ENCODE results near the gene PNMA8C.
"Not testable (repeated sequence)": the region's sequence is repeated elsewhere in the genome, so short reads cannot be mapped to it uniquely, and the experiment has no call there.

PNMA8C gene

DNA sequence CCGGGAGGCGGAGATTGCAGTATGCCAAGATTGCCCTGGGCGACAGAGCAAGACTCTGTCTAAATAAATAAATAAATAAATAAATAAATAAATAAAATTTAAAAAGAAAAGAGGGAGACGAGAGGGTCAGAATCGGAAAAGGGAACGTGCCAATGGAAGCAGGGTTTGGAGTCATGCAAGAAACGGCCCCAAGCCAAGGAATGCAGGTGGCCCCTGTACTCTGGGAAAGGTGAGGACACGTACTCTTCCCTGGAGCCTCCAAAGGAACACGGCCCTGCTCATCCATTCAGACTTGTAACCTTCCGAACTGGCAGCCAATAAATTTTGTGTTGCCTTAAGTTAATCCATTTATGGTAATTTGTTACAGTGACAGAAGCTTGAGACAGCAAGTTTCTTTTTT, 19.9 kb upstream of the PNMA8C start:
- Histone ChIP-seq H3K27me3 (ENCODE audit: control insufficient read depth in 2 of 2, insufficient read depth in 2 of 2, low read length in 2 of 2) (peaks cover 0 to 6% of the 10 kb centered on the region in 2 donors), H3K4me1 (ENCODE audit: control insufficient read depth in 2 of 2, insufficient read depth in 2 of 2, low read length in 2 of 2) (no peaks in the 10 kb centered on the region), H3K27ac (ENCODE audit: low read depth in 2 of 2, low read length in 2 of 2) (no peak overlapping the region), H3K4me3 (ENCODE audit: low read length in 2 of 2) (no peak overlapping the region), H3K9me3 (ENCODE audit: control insufficient read depth in 2 of 2, low read length in 2 of 2) (no peaks in the 10 kb centered on the region), H3K9ac (ENCODE audit: low read depth in 1 of 2, low read length in 2 of 2) (no peak overlapping the region), H3K36me3 (ENCODE audit: control insufficient read depth in 2 of 2, insufficient read depth in 2 of 2, low read length in 2 of 2) (no peaks in the 10 kb centered on the region)

DNA sequence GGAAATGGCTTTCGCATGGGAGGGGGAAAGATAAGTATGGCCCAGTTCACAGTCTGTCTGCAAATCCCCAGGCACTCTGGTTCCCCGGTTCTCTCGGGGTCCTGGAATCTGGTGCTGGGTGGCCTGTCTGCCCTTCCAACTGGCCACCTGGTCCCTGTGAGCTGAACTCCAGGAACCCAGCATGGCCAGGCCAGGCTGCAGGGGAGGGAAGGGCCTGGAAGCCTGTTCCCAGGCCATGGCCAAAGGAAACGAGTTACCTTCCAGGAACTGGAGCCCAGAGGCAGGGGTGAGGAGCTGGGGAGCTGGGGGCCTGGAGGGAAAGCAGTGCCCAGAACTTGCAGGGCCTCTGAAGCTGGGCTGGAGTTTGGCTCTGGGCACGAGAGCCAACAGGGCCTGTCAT, 19.1 kb upstream of the PNMA8C start:
- Histone ChIP-seq H3K4me1 (ENCODE audit: control insufficient read depth in 2 of 2, insufficient read depth in 2 of 2, low read length in 2 of 2) (no peaks in the 10 kb centered on the region), H3K27me3 (ENCODE audit: control insufficient read depth in 2 of 2, insufficient read depth in 2 of 2, low read length in 2 of 2) (peaks cover 0 to 6% of the 10 kb centered on the region in 2 donors), H3K9me3 (ENCODE audit: control insufficient read depth in 2 of 2, low read length in 2 of 2) (no peaks in the 10 kb centered on the region), H3K27ac (ENCODE audit: low read depth in 2 of 2, low read length in 2 of 2) (no peak overlapping the region), H3K4me3 (ENCODE audit: low read length in 2 of 2) (no peak overlapping the region), H3K9ac (ENCODE audit: low read depth in 1 of 2, low read length in 2 of 2) (no peak overlapping the region), H3K36me3 (ENCODE audit: control insufficient read depth in 2 of 2, insufficient read depth in 2 of 2, low read length in 2 of 2) (no peaks in the 10 kb centered on the region)

DNA sequence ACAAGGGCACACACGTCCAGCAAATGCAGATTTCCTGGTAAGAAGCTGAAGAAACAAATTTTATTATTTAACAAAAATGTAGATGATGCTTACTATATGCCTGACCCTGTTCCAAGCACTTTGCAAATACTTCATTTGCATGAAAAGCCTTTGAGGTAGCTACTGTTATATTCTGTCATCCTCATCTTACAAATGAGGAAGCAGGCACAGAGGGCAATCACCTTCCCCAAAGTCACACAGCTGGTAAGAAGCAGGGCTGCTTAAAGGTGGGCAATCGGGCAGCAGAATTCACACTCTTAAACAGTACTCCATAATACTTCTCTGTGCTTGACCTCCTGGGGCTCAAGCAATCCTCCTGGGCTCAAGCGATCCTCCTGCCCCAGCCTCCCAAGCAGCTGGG, 18.3 kb upstream of the PNMA8C start:
- Histone ChIP-seq H3K9me3 (ENCODE audit: control insufficient read depth in 2 of 2, low read length in 2 of 2) (no peaks in the 10 kb centered on the region), H3K4me3 (ENCODE audit: low read length in 2 of 2) (no peak overlapping the region)

DNA sequence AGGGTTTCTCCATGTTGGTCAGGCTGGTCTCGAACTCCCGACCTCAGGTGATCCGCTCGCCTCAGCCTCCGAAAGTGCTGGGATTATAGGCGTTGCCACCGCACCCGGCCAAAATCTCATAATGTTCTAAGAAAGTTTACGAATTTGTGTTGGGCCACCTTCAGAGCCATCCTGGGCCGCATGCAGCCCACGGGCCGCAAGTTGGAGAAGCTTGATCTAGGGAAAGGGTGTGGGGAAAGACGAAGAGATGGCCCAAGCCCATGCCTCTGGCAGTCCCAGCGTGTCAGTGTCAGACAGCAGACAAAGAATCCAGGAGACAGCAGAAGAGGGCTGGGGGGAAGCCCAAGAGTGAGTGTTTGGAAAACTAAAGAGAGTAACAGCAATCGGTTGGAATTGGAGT, 17.3 kb upstream of the PNMA8C start:
- no peak overlapping the region for H3K9ac ChIP-seq (ENCODE audit: low read depth in 1 of 2, low read length in 2 of 2)
- no peaks in the 10 kb centered on the region for H3K27me3 ChIP-seq (ENCODE audit: control insufficient read depth in 2 of 2, insufficient read depth in 2 of 2, low read length in 2 of 2)
- H3K4me1 ChIP-seq (ENCODE audit: control insufficient read depth in 2 of 2, insufficient read depth in 2 of 2, low read length in 2 of 2) = no peaks in the 10 kb centered on the region
- H3K4me3 ChIP-seq (ENCODE audit: low read length in 2 of 2) = no peak overlapping the region
- no peaks in the 10 kb centered on the region for H3K36me3 ChIP-seq (ENCODE audit: control insufficient read depth in 2 of 2, insufficient read depth in 2 of 2, low read length in 2 of 2)
- no peaks in the 10 kb centered on the region for H3K9me3 ChIP-seq (ENCODE audit: control insufficient read depth in 2 of 2, low read length in 2 of 2)
- H3K27ac ChIP-seq (ENCODE audit: low read depth in 2 of 2, low read length in 2 of 2) = no peak overlapping the region

More for the DNA sequence above, 18.3 kb upstream of the PNMA8C start:
- H3K4me1 ChIP-seq (ENCODE audit: control insufficient read depth in 2 of 2, insufficient read depth in 2 of 2, low read length in 2 of 2) = no peaks in the 10 kb centered on the region
- H3K27ac ChIP-seq (ENCODE audit: low read depth in 2 of 2, low read length in 2 of 2) = no peak overlapping the region
- no peaks in the 10 kb centered on the region for H3K36me3 ChIP-seq (ENCODE audit: control insufficient read depth in 2 of 2, insufficient read depth in 2 of 2, low read length in 2 of 2)
- H3K9ac ChIP-seq (ENCODE audit: low read depth in 1 of 2, low read length in 2 of 2) = no peak overlapping the region
- H3K27me3 ChIP-seq (ENCODE audit: control insufficient read depth in 2 of 2, insufficient read depth in 2 of 2, low read length in 2 of 2) = peaks cover 0 to 6% of the 10 kb centered on the region in 2 donors

DNA sequence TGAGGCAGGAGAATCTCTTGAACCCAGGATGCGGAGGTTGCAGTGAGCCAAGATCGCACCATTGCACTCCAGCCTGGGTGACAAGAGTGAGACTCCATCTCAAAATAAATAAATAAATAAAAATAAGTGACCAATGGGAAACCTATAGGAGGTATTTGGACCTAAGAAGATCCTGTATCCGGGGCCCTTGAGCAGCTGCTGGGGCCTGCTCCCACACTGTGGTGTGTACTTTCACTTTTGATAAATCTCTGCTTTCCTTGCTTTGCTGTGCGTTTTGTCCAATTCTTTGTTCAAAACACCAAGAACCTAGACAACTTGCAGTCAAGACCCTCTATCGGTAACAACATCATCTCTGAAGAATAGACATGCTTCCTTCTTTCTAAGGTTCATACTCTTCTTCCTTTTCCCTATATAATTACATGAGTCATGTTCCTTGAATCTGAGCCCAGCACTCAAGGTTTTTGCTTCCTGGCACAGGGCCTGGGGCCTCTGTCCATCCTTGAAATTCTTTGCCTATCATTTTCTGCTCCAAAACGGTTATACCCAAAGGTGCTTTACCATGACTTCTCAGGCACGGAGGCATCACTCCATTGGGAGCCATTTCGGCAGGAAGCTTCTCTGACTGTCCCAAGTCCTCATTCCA, 14.2 kb upstream of the PNMA8C start:
- H3K9ac ChIP-seq (ENCODE audit: low read depth in 1 of 2, low read length in 2 of 2) = no peak overlapping the region
- no peaks in the 10 kb centered on the region for H3K36me3 ChIP-seq (ENCODE audit: control insufficient read depth in 2 of 2, insufficient read depth in 2 of 2, low read length in 2 of 2)
- H3K27ac ChIP-seq (ENCODE audit: low read depth in 2 of 2, low read length in 2 of 2) = no peak overlapping the region
- no peaks in the 10 kb centered on the region for H3K4me1 ChIP-seq (ENCODE audit: control insufficient read depth in 2 of 2, insufficient read depth in 2 of 2, low read length in 2 of 2)
- H3K9me3 ChIP-seq (ENCODE audit: control insufficient read depth in 2 of 2, low read length in 2 of 2) = no peaks in the 10 kb centered on the region
- no peak overlapping the region for H3K4me3 ChIP-seq (ENCODE audit: low read length in 2 of 2)
- H3K27me3 ChIP-seq (ENCODE audit: control insufficient read depth in 2 of 2, insufficient read depth in 2 of 2, low read length in 2 of 2) = no peaks in the 10 kb centered on the region

DNA sequence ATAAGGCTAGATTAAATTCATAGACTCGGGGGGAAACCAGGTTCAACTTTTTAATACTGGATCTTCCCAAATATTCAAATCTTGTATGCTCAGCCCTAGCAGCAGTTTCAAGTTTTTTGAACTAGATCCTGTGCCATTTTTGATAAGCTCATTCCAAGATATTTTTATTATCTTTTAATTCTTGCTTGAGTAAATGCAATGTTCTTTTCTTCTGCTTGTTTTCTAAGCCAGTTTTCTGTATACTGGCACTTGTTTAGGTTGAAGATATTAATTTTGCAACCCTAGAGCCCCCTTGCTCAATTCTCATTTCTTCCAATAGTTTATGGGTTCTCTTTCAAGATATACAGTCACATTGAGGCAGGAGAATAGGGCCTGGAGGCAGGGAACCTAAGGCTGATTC, 13.1 kb upstream of the PNMA8C start:
- no peaks in the 10 kb centered on the region for H3K9me3 ChIP-seq (ENCODE audit: control insufficient read depth in 2 of 2, low read length in 2 of 2)
- no peak overlapping the region for H3K9ac ChIP-seq (ENCODE audit: low read depth in 1 of 2, low read length in 2 of 2)
- H3K4me1 ChIP-seq (ENCODE audit: control insufficient read depth in 2 of 2, insufficient read depth in 2 of 2, low read length in 2 of 2) = no peaks in the 10 kb centered on the region
- H3K36me3 ChIP-seq (ENCODE audit: control insufficient read depth in 2 of 2, insufficient read depth in 2 of 2, low read length in 2 of 2) = no peaks in the 10 kb centered on the region
- no peaks in the 10 kb centered on the region for H3K27me3 ChIP-seq (ENCODE audit: control insufficient read depth in 2 of 2, insufficient read depth in 2 of 2, low read length in 2 of 2)
- no peak overlapping the region for H3K27ac ChIP-seq (ENCODE audit: low read depth in 2 of 2, low read length in 2 of 2)
- no peak overlapping the region for H3K4me3 ChIP-seq (ENCODE audit: low read length in 2 of 2)

DNA sequence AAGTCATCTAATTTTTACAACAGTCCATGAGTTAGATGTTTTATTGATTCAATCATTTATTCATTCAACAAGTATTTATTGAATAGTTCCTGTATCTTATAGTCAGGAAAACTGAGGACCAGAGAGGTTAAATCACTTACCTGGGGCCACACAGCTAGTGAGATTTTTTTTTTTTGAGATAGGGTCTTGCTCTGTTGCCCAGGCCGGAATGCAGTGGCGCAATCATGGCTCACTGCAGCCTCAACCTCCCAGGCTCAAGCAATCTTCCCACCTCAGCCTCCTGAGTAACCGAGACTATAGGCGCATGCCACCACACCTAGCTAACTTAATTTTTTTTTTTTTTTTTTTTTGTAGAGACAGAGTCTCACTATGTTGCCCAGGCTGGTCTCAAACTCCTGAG, 7.0 kb upstream of the PNMA8C start:
- not testable (repeated sequence) for H3K4me1 ChIP-seq (ENCODE audit: control insufficient read depth in 2 of 2, insufficient read depth in 2 of 2, low read length in 2 of 2); H3K27ac ChIP-seq (ENCODE audit: low read depth in 2 of 2, low read length in 2 of 2); H3K4me3 ChIP-seq (ENCODE audit: low read length in 2 of 2)

DNA sequence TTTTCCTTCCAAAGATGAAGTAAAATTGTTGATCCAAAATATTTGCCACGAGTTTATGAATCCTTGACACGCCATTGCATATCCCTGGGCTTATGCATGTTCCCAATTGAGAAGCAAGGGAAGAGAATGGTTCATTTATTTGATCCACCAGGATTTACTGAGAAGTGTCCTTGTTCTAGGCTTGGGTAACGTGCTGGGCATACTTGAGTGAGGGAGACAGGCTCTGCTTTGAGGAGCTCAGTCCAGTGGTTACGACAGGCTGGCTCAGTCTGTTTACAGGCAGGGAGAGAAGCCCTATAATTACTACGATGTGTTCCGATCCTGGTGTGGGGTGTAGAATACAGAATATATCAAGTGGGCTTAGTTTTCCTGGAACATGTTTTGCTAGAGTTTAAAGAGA, 6.3 kb upstream of the PNMA8C start:
- no peak overlapping the region for H3K4me3 ChIP-seq (ENCODE audit: low read length in 2 of 2)
- H3K9ac ChIP-seq (ENCODE audit: low read depth in 1 of 2, low read length in 2 of 2) = no peak overlapping the region
- no peaks in the 10 kb centered on the region for H3K4me1 ChIP-seq (ENCODE audit: control insufficient read depth in 2 of 2, insufficient read depth in 2 of 2, low read length in 2 of 2)
- peaks cover 4% of the 10 kb centered on the region in 2 donors for H3K27me3 ChIP-seq (ENCODE audit: control insufficient read depth in 2 of 2, insufficient read depth in 2 of 2, low read length in 2 of 2)
- H3K36me3 ChIP-seq (ENCODE audit: control insufficient read depth in 2 of 2, insufficient read depth in 2 of 2, low read length in 2 of 2) = no peaks in the 10 kb centered on the region
- no peak overlapping the region for H3K27ac ChIP-seq (ENCODE audit: low read depth in 2 of 2, low read length in 2 of 2)
- H3K9me3 ChIP-seq (ENCODE audit: control insufficient read depth in 2 of 2, low read length in 2 of 2) = no peaks in the 10 kb centered on the region

More for the DNA sequence above, 7.0 kb upstream of the PNMA8C start:
- not testable (repeated sequence) for H3K36me3 ChIP-seq (ENCODE audit: control insufficient read depth in 2 of 2, insufficient read depth in 2 of 2, low read length in 2 of 2); H3K9ac ChIP-seq (ENCODE audit: low read depth in 1 of 2, low read length in 2 of 2); H3K27me3 ChIP-seq (ENCODE audit: control insufficient read depth in 2 of 2, insufficient read depth in 2 of 2, low read length in 2 of 2); H3K9me3 ChIP-seq (ENCODE audit: control insufficient read depth in 2 of 2, low read length in 2 of 2)

DNA sequence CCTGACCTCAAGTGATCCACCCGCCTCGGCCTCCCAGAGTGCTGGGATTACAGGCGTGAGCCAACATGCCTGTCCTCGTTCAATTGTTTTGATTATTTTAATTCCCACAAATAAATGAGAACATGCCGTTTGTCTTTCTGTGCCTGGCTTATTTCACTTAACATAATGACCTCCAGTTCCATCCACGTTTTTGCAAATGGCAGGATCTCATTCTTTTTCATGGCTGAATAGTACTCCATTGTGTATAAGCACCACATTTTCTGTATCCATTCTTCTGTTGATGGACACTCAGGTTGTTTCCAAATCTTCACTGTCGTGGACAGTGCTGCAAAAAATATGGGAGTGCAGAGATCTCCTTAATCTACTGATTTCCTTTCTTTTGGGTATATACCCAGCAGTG, 4.7 kb upstream of the PNMA8C start:
- not testable (repeated sequence) for H3K9me3 ChIP-seq (ENCODE audit: control insufficient read depth in 2 of 2, low read length in 2 of 2); H3K4me3 ChIP-seq (ENCODE audit: low read length in 2 of 2); H3K27ac ChIP-seq (ENCODE audit: low read depth in 2 of 2, low read length in 2 of 2); H3K4me1 ChIP-seq (ENCODE audit: control insufficient read depth in 2 of 2, insufficient read depth in 2 of 2, low read length in 2 of 2); H3K36me3 ChIP-seq (ENCODE audit: control insufficient read depth in 2 of 2, insufficient read depth in 2 of 2, low read length in 2 of 2); H3K9ac ChIP-seq (ENCODE audit: low read depth in 1 of 2, low read length in 2 of 2)
- peaks cover 5 to 11% of the 10 kb centered on the region in 2 donors for H3K27me3 ChIP-seq (ENCODE audit: control insufficient read depth in 2 of 2, insufficient read depth in 2 of 2, low read length in 2 of 2)

DNA sequence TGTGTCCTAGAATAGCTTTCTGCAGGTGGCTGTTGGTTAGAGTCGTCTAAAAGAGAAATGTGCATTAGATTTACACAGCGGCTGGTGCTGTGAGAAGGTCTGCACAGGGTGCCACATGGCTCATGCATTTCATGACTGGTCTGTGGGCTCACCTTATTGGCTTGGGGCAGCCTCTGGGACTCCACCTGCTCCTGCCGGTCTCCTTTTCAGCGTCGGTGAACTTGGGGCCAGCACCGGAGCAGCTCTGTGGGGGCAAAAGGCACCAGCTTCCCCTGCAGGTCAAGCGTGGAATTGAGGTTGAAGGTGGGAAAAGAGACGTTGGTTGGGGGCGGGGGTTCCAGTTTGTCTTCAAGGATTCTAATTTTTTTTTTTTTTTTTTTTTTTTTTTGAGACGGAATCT, 3.1 kb upstream of the PNMA8C start:
- Histone ChIP-seq H3K4me3 (ENCODE audit: low read length in 2 of 2) (no peak overlapping the region), H3K27ac (ENCODE audit: low read depth in 2 of 2, low read length in 2 of 2) (no peak overlapping the region), H3K9ac (ENCODE audit: low read depth in 1 of 2, low read length in 2 of 2) (no peak overlapping the region), H3K4me1 (ENCODE audit: control insufficient read depth in 2 of 2, insufficient read depth in 2 of 2, low read length in 2 of 2) (no peaks in the 10 kb centered on the region), H3K9me3 (ENCODE audit: control insufficient read depth in 2 of 2, low read length in 2 of 2) (peaks cover 0 to 2% of the 10 kb centered on the region in 2 donors), H3K36me3 (ENCODE audit: control insufficient read depth in 2 of 2, insufficient read depth in 2 of 2, low read length in 2 of 2) (no peaks in the 10 kb centered on the region), H3K27me3 (ENCODE audit: control insufficient read depth in 2 of 2, insufficient read depth in 2 of 2, low read length in 2 of 2) (peaks cover 17 to 18% of the 10 kb centered on the region in 2 donors)

DNA sequence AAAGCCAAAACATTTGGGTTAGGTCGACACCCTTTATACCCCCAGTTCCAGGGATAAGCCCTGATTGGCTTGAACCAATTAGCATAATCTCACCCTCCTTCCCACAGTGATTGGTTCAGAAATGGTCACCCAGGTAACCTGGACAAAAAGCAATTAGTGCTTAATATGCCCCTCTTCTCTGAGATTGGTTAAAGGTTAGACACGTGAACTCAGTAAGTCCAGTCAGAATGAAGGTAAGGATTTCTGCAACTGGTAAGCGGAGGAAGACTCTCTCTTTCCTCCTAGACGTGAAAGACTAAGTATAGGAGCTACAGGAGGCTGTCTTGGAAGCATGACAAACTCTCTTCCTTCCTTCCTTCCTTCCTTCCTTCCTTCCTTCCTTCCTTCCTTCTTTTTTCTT, 1.3 kb upstream of the PNMA8C start:
- peaks cover 22% of the 10 kb centered on the region in 2 donors for H3K27me3 ChIP-seq (ENCODE audit: control insufficient read depth in 2 of 2, insufficient read depth in 2 of 2, low read length in 2 of 2)

More for the DNA sequence above, 1.3 kb upstream of the PNMA8C start:
- Histone ChIP-seq H3K36me3 (ENCODE audit: control insufficient read depth in 2 of 2, insufficient read depth in 2 of 2, low read length in 2 of 2) (no peaks in the 10 kb centered on the region), H3K4me3 (ENCODE audit: low read length in 2 of 2) (no peak overlapping the region), H3K9me3 (ENCODE audit: control insufficient read depth in 2 of 2, low read length in 2 of 2) (peaks cover 0 to 3% of the 10 kb centered on the region in 2 donors), H3K9ac (ENCODE audit: low read depth in 1 of 2, low read length in 2 of 2) (no peak overlapping the region), H3K27ac (ENCODE audit: low read depth in 2 of 2, low read length in 2 of 2) (no peak overlapping the region), H3K4me1 (ENCODE audit: control insufficient read depth in 2 of 2, insufficient read depth in 2 of 2, low read length in 2 of 2) (peaks cover 0 to 4% of the 10 kb centered on the region in 2 donors)

Data from mucosa of rectum (tissue), 2 donors.